Measurements from ENCODE around the gene GABBR2.

GRCh38 chr9:98327249-98327561, 381.5 kb downstream of the GABBR2 start:
- TF ChIP-seq, protein P1, sequence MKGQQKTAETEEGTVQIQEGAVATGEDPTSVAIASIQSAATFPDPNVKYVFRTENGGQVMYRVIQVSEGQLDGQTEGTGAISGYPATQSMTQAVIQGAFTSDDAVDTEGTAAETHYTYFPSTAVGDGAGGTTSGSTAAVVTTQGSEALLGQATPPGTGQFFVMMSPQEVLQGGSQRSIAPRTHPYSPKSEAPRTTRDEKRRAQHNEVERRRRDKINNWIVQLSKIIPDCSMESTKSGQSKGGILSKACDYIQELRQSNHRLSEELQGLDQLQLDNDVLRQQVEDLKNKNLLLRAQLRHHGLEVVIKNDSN (CRISPR knock-in tag; IDR thresholded peaks at IDR 0.05) = no peak
- TF ChIP-seq JUN (IDR thresholded peaks at IDR 0.05; ENCODE audit: borderline replicate concordance, low read depth, low read length) (no peak), JUN (CRISPR knock-in tag; IDR thresholded peaks at IDR 0.05; ENCODE audit: borderline replicate concordance) (no peak), POLR2A (conservative IDR thresholded peaks at IDR 0.05) (no peak), ZZZ3 (IDR thresholded peaks at IDR 0.05) (no peak), CTCF (IDR thresholded peaks at IDR 0.05 in 2 of 3, conservative IDR thresholded peaks at IDR 0.05 in 1 of 3; ENCODE audit: insufficient read depth in 2 of 3, low read depth in 1 of 3, low read length in 3 of 3) (no peak)

All from K562 (cell line).